ENCODE data around the gene MC2R. TPM values are rescaled to one million over a fixed set of nuclear protein-coding genes. Genes with fewer than 3 reads are reported as not detected.

MC2R gene
- not detected in 2 replicates for total RNA-seq

DNA sequence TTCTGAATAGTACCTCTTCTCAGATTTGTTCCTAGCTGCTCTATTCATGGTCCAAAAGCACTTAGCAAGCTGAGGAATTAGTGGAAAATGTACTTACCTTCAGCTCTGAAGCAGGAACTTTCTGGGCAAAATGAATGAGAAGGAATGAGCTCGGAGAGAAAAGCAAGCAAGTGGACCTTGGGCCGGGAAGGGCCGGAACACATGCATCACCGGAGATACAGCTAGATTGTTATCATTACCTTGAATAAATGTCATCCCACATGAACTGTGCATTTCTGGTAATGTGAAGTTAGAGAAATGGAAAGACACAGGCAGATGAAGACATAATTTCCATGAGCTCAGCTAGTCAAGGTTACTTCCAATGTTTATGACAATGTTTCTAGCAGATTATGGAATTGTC, at the start of gene MC2R:
Gene MC2R (minus strand): TSS at position 146 of the 400 bp plus-strand sequence. CDS start 30,018 bp downstream, outside the sequence.

Other genes starting within 250 kb of the MC2R start
- 29.6 and 29.7 TPM in 2 replicates for gene FAM210A, start 189.0 kb downstream of the MC2R start, total RNA-seq
- gene RNMT, start 188.9 kb downstream of the MC2R start, total RNA-seq = 26.6 and 31.3 TPM in 2 replicates
- 0.16 TPM in 1 of 2 replicates, not detected in the other for gene MC5R, start 91.4 kb downstream of the MC2R start, total RNA-seq
- gene ZNF519, start 216.9 kb upstream of the MC2R start, total RNA-seq = 3.4 and 6.3 TPM in 2 replicates